NCI-H2227 (cell line): Measurements from ENCODE around the gene PTPRN2.

Source experiments
- DNase-seq: peaks from one replicate; lab custom pipeline; 2025; ENCODE audit not compliant: unreplicated experiment; lab: John Stamatoyannopoulos, UW

Gene PTPRN2

DNA sequence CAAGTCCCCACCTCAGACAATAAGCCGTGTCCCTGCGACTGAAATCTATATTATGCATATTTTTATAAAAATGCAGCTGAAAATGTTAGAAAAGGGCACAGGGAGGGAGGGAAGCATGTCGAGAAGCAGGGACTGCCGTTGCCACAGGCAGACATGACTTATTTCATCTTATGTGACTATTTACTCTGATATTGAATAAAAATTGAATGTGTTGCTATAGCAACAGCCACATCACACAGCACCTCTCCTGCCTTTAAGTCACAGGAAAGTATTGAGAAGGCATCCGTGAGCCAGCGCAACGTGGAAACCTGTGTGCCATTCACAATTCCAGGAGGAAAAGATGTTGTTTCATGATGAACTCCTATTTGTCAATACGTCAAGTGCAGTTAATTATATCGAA is 701.4 kb downstream of the PTPRN2 start:
- no peak for DNase-seq

DNA sequence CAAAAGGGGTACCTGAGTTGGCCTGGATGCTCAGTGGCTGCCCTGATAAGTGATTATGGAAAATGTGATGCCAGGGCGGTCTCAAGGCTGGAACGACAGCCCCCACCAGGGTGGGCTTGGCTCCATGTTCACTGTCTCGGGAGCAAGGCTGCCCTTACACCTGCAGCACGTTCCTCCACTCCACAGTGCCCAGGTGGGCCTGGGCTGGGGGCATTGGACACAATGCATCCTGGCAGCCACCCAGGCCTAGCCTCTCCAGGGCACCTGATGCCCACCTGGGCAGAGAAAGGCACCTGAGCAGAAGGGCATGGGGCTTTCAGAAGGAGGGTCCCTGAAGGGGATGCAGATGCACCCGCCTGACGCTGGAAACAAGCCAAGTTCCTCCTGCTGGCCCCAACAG is 702.5 kb downstream of the PTPRN2 start:
- DNase-seq: no peak

DNA sequence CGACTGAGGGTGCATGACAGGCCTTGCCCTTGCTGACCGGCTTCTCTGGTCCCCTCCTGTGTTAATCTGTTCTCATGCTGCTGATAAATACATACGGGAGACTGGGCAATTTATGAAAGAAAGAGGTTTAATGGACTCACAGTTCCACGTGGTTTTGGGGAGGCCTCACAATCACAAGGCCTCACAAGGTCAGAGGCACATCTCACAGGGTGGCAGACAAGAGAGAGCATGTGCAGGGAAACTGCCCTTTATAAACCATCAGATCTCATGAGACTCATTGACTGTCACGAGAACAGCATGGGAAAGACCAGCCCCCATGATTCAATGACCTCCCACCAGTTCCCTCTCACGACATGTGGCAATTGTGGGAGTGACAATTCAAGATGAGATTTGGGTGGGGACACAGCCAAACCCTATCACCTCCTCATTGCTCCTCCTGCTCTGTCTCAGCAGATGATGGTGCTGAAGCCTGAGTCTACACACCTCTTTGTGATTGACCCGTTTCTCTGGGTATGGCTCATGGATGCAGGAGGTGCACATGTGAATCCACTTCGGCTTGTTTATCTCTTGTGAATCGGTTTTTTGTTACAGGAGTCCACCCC is 703.1 kb downstream of the PTPRN2 start:
- DNase-seq: no peak

DNA sequence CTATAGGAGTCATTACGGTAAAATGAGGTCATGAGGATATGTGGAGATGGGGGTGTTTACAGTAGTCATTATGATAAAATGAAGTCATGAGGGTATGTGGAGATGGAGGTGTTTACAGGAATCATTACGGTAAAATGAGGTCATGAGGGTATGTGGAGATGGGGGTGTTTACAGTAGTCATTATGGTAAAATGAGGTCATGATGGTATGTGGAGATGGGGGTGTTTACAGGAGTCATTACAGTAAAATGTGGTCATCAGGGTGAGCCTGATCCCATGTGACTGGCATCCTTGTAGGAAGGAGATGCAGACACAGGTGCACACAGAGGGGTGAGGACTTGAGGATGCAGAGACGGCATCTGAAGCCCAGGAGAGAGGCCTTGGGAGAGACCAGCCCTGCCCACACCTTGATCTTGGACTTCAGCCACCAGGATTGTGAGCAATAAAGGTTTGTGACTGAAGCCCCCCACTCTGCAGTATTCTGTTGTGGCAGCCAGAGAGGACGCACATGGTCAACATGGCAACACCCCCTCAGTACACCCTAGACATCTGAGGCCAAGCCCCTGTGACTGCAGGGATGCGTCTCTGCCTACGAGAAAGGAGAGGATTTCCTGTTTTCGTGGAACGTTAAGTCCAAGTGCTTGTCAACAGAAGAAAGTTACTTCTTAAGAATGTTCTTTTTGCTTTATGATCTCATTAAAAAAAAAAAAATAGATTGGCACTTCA is 706.4 kb downstream of the PTPRN2 start:
- no peak for DNase-seq

DNA sequence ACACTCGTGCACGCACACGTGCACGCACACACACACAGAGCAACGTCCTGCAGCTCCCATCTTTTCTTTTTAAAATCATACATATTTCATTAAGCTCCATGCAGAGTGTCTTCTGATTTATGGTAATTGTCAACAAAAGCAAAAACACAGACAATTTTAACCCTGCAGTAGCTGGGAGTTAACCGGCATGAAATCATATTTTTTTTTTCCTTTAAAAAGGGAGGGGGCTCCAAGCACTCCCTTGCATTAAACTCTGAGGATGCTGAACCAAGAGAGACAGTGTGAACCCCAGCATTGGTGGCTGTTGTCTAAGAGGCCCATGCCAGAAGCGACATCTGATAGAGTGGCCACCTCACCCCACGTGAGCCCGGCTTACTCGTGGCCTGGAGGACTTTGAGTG is 708.2 kb downstream of the PTPRN2 start:
- DNase-seq: no peak

DNA sequence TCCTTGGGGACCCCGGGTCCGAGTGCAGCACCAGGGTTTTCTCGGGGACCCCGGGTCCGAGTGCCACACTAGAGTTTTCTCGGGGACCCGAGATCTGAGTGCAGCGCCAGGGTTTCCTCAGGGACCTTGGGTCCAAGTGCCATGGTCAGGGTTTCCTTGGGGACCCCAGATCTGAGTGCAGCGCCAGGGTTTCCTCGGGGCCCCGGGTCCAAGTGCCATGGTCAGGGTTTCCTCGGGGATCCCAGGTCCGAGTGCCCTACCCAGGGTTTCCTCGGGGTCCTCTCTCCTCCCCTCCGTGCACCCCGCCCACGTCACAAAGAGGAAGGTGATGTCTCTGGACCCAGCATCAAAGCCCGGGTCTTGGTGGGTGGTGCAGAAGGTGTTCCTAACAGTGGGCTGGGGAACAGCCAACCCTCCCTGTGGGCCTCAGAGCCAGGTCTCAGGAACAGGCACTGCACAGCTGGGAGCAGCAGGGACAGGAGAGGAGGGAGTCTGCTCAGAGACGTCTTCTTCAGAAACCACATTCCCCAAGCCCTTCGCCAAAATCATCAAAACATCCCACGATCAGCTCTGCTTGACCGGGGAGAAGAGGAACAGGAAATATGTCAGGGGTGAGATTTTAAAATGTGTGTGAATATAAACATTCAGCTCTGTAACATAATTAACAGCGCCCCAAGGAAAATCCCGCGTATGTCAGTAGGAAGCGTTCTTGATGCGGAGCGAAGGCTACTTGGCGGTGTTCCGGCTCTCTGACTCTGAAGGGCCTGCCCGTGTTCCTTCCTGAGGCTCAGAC is 710.1 kb downstream of the PTPRN2 start:
- DNase-seq: no peak

DNA sequence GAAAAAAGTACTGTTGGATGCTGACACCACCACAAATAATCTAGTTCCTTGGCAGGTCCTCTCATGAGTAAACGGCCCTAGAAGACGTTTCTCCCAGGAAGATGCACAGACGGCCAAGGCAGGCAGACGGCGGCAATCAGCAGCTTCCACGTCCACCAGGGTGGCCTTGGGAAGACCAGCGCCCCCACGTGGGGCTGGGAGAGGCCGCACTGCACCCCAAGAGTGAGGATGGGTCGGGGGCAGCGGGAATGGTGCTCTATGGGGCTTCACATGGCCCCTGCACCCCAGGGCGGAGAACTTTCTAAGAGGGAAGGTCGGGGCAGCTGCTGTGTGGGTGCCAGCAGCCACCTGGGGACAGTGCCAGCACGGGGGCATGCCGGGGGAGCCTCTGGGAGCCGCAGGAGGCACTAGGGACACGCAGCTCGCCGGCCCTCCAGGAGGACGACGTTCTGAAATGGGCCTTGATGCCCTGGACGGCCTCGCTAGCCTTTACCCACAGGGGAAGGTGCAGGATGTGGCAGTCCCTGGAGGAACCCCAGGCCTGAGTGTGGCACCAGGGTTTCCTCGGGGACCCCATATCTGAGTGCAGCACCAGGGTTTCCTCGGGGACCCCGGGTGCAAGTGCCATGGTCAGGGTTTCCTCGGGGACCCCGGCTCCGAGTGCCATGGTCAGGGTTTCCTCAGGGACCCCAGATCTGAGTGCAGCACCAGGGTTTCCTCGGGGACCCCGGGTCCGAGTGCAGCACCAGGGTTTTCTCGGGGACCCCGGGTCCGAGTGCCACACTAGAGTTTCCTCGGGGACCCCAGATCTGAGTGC is 710.9 kb downstream of the PTPRN2 start:
- DNase-seq: no peak

DNA sequence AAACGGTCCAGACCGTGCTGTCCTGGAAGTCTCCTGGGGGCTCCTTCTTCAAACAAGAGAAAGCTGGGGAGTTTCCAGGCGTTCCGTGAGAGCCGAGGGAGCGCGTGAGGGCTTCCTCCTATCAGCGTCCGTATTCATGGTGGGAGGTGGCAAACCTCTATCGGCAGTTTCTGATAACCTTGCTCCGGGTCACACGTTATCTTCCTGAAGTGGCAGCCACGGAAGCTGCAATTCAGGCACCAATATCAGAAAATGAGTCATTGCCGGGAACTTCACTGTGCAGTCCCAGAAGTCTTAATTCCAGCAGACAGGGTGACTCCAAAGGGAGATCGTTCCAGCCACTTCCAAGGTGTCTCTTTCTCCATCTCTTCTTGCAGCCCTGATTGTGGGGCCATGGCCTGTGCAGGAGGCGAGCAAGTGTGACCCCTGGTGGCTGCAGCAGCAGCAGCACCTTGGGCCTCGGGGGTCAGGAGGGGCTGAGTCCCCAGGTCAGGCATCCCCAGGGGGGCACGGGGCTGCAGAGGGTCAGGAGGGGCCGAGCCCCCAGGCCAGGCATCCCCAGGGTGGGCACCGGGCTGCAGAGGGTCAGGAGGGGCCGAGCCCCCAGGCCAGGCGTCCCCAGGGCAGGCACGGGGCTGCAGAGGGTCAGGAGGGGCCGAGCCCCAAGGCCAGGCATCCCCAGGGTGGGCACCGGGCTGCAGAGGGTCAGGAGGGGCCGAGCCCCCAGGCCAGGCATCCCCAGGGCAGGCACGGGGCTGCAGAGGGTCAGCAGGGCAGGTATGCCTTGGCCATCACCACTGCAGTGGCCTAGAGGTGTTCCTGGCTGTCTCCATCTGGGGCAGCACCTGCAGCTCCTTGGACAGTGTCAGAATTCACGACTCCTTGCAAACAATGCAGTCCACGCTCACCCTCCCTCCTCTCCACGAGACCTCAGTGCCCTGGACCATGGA is 712.1 kb downstream of the PTPRN2 start:
- DNase-seq: no peak

DNA sequence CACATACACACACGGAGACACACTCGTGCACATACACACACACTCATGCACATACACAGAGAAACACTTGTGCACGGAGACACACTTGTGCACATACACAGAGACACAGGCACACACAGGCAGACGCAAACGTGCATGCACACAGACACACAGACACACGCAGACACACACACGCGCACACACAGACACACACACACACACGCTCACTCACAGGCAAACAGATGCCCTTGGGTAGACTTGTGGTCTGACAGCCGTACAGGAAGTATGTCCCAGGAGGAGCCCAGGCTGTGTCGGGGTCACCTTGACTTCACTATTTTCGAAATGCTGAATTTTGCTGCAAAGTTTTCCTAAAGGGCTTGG is 712.8 kb downstream of the PTPRN2 start:
- DNase-seq: no peak

DNA sequence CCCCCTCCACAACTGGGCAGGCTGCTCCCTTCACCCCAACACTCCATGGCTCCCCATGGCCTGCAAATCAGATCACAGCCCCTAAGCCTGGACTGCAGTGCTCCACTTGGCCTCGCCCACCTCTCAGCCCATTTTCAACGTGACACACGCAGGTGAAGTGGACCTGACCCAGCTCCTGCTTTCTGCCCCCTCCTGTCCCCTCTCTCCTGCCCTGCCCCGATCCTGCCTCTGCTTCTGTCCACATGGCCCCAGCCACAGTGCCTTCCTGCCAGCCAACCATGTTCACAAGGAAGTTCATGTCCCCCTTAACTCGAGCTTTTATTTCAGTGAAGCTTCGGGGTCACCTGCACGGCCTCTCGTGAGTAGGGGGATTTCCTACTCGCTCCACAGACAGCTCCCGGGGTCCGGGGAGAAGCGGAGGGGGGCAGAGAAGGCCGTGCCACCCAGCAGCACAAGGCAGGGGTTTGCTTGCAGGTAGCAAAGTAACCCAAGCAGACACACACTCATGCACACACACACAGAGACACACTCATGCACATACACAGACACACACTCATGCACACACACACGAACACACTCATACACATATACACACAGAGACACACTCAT is 713.3 kb downstream of the PTPRN2 start:
- DNase-seq: no peak

DNA sequence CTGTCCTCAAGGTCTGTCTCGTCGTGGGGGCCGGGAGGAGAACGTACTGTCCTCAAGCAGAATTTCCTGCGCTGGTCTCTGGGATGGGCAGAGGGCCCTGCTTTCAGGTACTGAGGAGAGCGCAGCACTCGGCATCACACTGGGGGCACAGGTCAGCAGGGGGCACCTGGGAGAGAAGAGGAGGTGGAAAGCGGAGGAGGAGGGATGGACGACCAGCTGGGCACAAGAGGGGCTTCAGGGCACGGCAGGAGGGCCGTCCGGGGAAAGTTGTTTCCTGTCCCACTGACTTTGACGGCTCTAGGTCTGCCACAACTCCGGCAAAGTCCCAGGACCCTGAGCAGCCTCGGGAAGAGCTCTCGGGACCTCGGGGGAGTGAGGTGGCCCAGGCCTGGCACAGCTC is 714.0 kb downstream of the PTPRN2 start:
- DNase-seq: no peak

DNA sequence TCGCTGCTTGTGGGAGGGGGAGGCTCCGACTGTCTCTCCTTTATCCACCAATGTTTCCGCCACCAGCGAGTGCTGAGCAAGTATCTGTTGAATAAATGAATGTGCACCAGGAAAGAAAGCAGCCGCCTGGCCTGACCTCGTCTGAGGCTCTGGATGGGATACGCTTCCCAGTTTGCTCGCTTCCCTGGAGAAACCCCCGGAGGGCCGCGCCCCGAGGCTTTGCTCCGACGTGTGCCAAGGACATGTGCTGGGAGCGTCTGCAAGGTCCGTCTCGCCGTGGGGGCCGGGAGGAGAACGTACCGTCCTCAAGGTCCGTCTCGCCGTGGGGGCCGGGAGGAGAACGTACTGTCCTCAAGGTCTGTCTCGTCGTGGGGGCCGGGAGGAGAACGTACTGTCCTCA is 714.4 kb downstream of the PTPRN2 start:
- DNase-seq: no peak

DNA sequence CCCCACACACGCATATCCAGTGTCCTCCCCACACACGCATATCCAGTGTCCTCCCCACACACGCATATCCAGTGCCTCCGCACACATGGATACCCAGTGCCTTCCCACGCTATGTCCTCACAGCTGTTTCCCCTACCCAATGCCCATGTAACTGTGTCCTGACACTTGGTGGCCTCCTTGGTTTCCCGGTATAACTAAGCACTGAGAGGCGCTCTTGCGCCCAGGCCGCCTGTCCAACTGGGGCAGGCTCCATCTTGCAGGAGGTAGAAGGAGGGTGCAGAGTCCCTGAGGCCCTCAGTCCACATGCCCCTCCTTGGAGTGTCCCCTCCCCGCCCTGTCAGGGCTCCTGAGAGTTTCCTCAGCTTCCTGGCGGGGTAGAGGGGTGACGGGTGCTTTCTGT is 715.2 kb downstream of the PTPRN2 start:
- DNase-seq: no peak

DNA sequence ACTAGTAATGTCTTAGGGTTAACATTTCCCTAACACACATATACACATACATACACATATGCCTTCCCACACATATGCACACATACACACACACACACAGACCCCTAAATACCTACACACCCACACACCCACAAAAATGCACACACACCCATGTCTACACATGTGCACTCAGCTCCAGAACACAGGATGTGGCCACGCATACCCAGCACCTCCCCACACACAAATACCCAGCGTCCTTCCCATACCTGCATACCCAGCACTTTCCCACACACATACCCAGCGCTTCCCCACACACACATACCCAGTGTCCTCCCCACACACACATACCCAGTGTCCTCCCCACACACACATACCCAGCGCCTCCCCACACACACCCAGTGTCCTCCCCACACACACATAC is 715.9 kb downstream of the PTPRN2 start:
- no peak for DNase-seq

DNA sequence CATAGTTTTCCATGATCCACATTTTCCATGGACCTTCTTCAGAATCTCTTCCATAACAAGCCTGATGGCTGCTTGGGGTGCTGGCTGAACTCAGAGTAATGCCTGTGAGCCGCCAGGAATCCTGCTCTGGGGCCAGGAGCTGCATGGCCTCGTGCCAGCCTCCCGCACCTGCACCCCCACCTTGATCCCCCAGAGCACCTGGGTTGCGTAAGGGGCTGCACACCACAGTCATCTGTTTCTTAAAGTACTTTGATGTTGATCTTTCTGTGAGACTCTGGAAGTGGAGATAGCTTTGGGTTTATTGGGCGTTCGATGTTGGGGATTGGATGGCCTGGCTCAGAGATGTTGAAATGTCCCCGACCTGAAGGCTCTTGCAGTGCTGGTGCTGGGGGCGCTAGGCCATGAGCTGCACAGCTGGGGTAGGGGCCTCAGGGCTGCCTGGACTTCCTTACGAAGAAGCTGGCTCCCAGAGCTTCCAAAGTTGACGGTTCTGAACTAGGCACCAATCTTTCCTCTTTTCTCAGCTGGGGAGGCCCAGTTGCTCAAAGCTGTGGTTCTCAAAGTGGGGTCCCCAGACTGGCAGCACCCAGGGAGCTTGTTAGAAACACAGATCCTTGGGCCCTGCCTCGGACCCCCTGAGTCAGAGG is 716.9 kb downstream of the PTPRN2 start:
- no peak for DNase-seq

DNA sequence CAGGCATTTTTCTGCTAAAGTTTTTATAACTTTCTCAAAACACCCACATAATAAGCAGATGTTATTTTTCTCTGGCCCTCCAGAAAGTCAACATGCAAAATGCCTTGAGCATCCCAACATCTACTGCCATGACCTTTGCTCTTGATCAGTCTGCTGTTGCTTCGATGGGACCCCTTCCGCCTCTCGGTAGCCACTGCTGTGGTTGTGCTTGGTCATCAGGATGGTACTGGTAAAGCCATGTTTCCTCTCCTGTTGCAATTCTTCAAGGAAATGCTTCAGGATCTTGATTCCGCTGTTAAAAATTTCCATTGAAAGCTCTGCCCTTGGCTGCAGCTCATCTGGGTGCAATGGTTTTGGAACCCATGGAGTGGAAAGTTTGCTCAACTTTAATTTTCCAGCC is 717.8 kb downstream of the PTPRN2 start:
- no peak for DNase-seq

DNA sequence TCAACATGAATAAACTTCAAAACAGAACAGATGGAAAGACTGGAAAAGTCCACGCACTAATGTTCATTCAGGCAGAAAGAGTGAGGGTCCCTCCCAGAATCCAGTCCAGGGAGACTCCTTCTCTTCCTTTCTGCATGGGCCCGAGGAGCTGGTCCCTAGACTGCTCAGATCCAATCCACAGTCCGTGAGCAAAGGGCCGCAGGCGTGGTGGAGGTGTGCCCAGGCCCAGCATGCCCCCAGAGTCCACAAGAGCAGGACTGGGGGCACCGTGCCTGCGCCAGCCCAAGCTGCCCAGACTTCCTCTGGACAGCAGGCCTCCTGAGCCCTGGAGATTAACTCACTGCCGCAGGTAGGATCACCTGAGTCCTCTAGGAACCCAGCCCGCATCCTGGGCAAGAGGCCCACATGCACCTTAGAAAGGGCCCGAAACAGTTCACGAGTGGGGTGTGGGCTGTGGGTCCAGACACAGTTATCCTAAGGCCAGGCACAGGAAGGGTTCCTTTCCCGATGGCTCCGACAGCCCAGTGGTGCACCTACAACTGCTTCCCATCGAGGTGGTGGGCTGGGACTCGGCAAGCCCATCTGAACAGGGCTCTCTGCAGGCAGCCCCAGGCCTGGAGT is 719.8 kb downstream of the PTPRN2 start:
- DNase-seq: no peak

DNA sequence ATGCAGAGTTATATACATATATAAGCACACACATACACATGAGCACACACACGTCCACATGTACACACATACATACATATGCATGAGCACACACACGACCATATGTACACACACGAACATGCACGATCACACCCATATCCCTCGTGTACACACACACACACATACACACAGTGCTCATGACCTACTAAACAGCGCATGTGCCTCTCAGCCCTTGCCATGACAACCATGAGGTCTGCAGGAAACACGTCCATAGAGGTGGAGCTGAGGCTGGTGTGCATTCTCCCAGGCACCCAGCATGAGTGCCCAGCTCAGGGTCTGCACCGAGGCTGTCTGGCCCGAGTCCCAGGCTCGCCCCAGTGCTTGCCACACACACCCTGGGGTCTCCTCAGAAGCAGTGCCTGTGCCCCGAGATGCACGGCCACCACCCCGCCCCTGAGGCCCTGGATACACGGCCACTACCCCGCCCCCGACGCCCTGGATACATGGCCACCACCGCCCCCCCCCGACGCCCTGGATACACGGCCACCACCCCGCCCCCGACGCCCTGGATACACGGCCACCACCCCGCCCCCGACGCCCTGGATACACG is 721.2 kb downstream of the PTPRN2 start:
- DNase-seq: no peak
